NOMO-1 (cell line): ENCODE data around the gene NOB1.
"Not testable (repeated sequence)": the region's sequence is repeated elsewhere in the genome, so short reads cannot be mapped to it uniquely, and the experiment has no call there.

ENCODE experiments used
- DNase-seq, 2 experiments: peaks; one replicate each; lab custom pipeline; 2025; ENCODE audit not compliant: unreplicated experiment in 2 of 2; lab: John Stamatoyannopoulos, UW

Gene NOB1

DNA sequence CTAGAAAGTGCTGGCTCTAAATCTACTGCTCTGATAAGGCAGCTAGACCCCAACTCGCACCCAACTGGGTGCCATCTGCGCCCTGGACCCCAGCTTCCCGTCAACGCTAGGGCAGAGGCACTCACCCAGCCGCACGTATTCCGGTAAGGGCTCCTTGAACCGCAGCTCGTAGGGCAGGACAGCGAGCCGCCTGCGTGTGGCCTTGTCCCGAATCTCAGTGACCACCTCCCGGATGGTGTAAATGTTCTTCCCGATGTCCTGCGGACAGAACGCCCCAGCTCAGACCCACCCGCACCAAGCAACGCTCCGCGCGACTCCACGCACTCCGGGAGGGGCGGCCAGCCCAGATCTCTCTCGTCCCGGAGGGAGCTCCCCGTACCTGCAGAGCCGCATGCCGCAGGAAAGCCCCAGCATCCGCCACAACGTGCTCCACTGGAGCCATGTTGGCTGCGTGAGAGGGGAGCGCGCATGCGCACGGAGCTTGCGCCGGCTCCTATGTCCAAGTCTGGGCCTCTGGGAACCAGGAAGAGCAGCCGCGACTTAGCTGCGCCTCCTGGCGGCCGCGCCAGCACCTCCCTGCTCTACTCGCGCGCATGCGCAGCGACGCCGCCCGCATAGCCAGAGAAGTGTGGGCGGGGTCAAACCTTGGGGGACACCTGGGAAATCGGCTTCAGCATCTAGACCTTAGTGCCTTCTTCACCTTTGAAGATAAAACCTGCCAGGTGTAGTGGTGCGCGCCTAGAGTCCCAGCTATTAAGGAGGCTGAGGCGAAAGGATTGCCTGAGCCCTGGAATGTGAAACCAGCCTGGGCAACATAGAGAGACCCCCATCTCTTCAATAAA, at the start of gene NOB1:
Gene NOB1 (minus strand): TSS at position 458 of the 842 bp plus-strand sequence. CDS start 16 bp downstream, at position 442.
- DNase-seq: peak; percentile 93 to 95

DNA sequence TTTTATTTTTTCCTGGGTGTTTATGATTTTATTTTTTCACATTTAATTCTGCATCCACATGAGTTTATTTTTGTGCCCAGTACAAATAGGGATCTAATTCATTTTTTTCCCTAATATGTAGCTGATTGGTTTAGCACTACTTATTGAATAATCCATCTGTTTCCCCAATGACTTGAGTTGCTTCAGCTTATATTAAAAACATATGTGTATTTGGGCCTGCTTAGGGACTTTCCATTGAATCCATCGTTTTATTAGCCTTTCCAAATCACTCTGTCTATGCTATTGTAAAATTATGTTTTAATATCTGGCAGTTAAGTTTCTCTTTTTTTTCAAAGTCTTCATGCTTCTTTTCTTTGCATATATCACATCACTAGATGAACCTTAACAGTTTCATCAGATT, 49.6 kb upstream of the NOB1 start:
- no peak for DNase-seq

- DNase-seq: no peak
Measured at GRCh38 chr16:69799611-69800031, 44.9 kb upstream of the NOB1 start.

DNA sequence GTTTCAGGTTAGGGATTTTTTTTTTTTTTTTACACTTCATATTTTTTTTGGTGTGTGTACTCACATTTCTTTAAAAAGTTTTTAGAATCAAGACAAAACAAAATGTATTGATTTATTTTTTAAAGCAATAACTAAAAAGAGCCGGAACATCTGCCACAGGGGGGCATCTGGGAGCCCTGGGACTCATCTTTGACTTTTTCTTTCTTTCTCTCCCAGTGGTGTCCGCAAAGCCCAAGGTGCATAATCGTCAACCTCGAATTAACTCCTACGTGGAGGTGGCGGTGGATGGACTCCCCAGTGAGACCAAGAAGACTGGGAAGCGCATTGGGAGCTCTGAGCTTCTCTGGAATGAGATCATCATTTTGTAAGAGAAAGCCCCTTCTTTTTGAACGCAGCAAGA, 43.7 kb upstream of the NOB1 start:
- no peak for DNase-seq

GRCh38 chr16:69796285-69797118, 41.8 kb upstream of the NOB1 start:
- DNase-seq: peak; percentile 13

DNA sequence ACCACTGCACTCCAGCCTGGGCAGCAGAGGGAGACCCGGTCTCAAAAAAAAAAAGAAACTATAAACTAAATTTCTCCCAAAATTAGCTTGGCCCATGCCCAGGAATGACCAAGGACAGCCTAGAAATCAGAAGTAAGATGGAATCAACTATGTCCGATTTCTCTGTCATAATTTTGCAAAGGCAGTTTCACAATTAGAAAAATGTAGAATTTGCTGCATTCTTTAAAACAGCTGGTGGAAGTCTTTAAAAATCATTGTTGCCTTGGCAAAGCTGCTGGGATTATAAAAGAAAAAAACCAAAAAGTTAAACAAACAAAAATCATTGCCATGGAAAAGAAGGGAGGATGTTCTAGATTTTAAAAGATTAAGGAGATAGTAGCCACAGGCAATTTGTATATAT, 39.8 kb upstream of the NOB1 start:
- no peak for DNase-seq

- DNase-seq: no peak
Measured at GRCh38 chr16:69793526-69793925, 38.8 kb upstream of the NOB1 start.

- not testable (repeated sequence) for DNase-seq
Measured at GRCh38 chr16:69791391-69791847, 36.7 kb upstream of the NOB1 start.

GRCh38 chr16:69787883-69788282, 33.2 kb upstream of the NOB1 start:
- no peak for DNase-seq

DNA sequence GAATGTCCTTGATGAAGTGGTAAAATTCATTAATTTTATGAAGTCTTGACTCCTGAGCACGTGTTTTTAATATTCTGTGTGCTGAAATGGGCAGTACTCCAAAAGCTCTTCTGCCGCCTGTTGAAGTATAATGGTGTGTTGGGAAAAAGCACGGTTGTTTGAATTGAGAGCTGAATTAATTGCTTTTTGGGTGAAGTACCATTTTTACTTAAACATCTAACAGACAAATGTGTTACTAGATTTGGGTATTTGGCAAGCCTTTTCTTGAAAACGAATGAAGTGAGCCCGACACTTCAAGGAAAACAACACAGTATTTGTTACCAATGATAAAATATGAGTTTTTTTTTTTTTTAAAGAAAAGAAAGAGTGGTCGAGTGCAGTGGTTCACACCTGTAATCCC, 29.9 kb upstream of the NOB1 start:
- DNase-seq: no peak

GRCh38 chr16:69781118-69781517, 26.4 kb upstream of the NOB1 start:
- DNase-seq: no peak

GRCh38 chr16:69779724-69780123, 25.0 kb upstream of the NOB1 start:
- no peak for DNase-seq

DNA sequence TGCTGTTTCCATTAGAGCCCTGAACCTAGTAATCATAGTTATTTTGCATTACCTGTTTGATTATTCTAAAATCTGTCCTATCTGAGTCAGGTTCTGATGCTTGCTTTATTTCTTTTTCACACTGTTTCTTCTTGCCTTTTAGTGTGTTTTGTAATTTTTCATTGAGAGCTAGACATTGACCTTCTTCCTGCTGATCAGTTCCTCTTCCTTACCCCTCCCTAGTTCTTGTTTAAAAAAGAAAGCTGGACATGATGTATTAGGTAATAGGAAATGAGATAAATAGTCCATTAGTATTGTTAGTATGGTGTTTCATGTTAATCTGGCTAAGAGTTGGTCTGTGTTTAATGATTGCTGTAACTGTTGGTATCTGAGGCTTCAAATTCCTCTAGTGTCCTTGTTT, 20.8 kb upstream of the NOB1 start:
- peak in 1 of 2 experiments; percentile 2 for DNase-seq

GRCh38 chr16:69773260-69773947, 18.7 kb upstream of the NOB1 start:
- no peak for DNase-seq

DNA sequence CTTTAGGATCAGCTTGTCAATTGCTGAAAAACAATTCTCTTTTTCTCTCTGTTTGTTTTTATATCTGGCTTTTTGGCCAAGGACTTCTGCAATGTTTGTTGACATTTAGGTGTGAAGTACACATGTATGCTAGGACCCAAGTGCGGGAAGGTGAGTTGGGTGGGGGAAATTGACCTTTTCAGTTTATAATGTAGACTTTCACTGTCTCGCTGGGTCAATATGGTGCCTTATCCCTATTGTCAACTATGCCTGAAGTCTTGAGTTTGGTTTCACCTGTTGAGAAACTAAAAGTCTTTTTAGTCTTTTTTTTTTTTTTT, 16.9 kb upstream of the NOB1 start:
- no peak for DNase-seq

DNA sequence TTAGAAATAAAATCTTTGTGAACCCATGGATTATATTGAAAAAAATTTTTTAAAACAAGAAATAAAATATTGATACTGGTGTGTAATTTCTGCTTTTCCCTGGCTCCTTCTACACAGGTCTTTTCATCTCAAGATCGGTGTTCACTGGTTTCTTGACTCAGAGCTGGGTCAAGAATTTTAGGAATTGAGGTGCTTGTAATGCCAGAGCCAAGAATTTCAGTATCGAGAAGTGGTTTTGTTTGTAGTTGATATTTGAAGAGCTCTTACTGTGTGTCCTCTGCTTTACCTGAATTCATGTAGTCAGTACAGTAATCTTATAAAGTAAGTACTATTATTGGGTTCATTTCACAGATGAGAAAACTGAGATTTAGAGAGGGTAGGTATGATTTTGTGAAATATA, 14.7 kb upstream of the NOB1 start:
- DNase-seq: no peak

DNA sequence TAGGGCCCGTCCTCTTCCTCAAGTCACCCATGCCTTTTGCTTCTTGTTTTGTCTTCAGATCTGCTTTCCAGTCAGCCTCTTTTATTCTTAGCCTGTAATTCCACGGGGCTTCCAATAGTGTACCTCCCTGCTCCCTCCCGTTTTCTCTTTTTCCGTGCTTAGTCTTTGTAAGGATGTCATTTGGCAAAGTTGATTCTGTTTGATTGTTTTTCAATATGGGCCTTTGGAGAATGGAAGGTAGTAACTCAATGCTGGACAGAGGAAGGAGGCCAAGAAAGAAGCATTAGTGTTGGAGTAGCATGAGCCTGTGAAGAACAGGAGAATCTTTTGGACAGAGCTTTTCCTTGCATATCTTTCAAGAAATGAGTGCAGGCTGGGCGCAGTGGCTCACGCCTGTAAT, 13.9 kb upstream of the NOB1 start:
- DNase-seq: no peak

GRCh38 chr16:69767459-69768229, 12.9 kb upstream of the NOB1 start:
- no peak for DNase-seq

- no peak for DNase-seq
Measured at GRCh38 chr16:69763599-69763942, 8.8 kb upstream of the NOB1 start.

GRCh38 chr16:69762814-69763598, 8.3 kb upstream of the NOB1 start:
- peak; percentile 28 to 71 for DNase-seq
